Stimulated activated CD4-positive, alpha-beta T cell treated with anti-CD3 and anti-CD28 coated beads, Interleukin-12 subunit alpha, Interleukin-12 subunit beta, amount 100 ng/mL, for 4 hours (primary cell): ENCODE data around the gene PRAMEF27.
"Not testable (repeated sequence)": the region's sequence is repeated elsewhere in the genome, so short reads cannot be mapped to it uniquely, and the experiment has no call there.

Experiments used
- DNase-seq: peaks from one replicate; pipeline ENCODE4 v3.0.0-alpha.2; 2020

PRAMEF27 gene

DNA sequence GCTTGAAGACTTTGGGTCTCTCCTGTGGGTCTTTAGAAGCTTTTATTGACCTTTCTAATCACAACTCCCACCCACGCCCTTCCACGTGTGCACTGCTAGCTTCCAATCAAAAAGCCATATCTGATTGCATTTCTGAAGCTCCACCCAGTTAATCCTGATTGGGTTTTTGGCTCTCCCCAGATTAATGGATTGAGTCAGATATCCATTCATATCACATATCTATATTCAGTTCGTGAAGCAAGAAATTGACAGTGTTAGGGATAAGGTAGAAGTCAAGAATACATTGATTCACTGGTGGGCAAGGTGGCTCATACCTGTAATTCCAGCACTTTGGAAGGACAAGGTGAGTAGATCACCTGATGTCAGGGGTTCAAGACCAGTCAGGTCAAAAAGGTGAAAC lies at the start of gene PRAMEF27:
PRAMEF27 (minus strand) TSS at position 101 of the 400 bp plus-strand sequence. CDS start 2,916 bp downstream, outside the sequence.
- DNase-seq: not testable (repeated sequence)

DNA sequence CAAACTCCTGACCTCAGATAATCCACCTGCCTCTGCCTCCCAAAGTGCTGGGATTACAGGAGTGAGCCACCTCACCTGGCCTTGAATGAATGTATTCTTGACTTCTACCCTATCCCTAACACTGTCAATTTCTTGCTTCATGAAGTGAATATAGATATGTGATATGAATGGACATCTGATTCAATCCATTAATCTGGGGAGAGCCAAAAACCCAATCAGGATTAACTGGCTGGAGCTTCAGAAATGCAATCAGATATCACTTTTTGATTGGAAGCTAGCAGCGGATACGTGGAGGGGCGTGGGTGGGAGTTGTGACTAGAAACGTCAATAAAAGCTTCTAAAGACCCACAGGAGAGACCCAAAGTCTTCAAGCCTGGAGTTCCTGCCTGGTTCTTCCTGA lies 14.1 kb upstream of the PRAMEF27 start, which contains the start of gene PRAMEF25:
PRAMEF25 (plus strand) TSS at position 301 of the 400 bp plus-strand sequence. CDS start 2,920 bp downstream, outside the sequence.
- not testable (repeated sequence) for DNase-seq

DNA sequence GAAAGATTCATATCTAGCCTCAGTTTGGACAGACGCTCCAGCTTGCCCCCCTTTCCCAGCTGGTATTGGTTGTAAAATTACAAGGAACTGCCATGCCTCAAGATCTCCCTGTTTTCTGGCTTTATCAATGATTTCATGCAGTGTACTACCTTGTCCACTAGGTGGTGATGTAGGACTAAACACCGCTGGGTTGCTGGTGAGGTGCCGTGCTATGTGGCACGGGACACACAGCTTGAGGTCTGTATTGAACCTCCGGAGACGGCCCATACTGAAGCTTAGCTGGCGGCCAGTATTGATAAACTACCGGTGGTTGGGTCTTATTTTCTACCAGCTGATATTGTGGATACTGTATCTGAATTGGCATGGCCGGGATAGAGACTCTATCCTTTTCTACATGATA lies 36.5 kb downstream of the PRAMEF27 start:
- not testable (repeated sequence) for DNase-seq

DNA sequence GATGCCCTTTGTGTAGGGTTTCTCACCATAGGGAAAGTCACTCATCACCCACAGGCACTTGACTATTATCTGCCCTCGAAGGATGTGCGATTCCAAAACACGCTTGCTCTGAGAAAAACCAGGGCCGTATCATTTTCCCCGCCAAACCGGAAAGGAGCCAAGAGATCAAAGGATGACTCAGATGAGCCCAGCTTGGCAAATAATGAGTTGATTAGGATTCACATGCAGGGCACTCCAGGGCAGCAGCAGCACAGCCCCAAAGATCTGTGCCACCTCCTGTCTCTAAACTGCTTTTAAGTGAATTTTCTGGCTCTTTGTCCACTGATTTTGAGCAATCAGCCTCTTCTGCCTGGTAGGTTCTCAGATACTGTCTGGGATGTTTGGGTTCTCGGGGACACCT lies 44.4 kb downstream of the PRAMEF27 start:
- DNase-seq: not testable (repeated sequence)

DNA sequence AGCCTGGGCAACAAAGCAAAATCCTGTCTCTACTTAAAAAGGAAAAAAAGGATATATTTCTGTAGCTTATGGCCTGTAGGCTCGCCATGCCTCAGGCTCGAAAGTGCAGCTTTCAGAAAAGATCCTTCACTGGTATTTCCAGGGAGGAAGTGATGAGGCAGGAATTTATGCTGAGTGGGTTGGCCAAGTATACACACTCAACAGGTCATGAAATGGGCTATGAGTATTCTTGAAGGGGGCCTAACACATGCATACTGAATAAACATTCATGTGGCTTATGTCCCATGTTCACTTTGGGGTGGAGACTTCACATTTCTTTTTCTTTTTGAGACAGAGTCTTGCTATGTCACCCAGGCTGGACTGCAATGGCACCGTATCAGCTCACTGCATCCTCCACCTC lies 47.0 kb downstream of the PRAMEF27 start:
- not testable (repeated sequence) for DNase-seq

DNA sequence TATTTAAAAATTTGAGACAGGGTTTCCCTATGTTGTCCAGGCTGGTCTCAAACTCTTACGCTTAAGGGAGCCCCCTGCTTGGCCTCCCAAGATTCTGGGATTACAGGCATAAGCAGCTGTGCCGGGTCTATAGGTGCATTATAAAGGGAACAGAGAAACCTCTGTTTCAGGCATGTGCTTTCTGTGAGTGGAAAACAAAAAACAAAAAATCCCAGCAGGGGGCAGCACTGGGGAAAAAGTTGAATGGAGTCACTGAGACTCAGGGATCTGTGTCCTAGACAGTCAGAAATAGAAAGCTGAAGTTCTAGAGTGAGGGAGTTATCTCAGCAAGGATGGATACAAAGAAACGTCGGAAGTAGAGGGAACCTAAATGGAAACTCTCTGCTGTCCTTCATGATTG lies 50.6 kb downstream of the PRAMEF27 start:
- DNase-seq: not testable (repeated sequence)
